ENCODE data around the gene PHLDB2.

GRCh38 chr3:111923095-111923771, 64.2 kb downstream of the PHLDB2 start:
- TF ChIP-seq, protein P1, sequence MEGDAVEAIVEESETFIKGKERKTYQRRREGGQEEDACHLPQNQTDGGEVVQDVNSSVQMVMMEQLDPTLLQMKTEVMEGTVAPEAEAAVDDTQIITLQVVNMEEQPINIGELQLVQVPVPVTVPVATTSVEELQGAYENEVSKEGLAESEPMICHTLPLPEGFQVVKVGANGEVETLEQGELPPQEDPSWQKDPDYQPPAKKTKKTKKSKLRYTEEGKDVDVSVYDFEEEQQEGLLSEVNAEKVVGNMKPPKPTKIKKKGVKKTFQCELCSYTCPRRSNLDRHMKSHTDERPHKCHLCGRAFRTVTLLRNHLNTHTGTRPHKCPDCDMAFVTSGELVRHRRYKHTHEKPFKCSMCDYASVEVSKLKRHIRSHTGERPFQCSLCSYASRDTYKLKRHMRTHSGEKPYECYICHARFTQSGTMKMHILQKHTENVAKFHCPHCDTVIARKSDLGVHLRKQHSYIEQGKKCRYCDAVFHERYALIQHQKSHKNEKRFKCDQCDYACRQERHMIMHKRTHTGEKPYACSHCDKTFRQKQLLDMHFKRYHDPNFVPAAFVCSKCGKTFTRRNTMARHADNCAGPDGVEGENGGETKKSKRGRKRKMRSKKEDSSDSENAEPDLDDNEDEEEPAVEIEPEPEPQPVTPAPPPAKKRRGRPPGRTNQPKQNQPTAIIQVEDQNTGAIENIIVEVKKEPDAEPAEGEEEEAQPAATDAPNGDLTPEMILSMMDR (IDR thresholded peaks at IDR 0.05): no peak
- TF ChIP-seq POLR2A (IDR thresholded peaks at IDR 0.05): no peak
